ENCODE data around the gene RAB36.
"Not testable (repeated sequence)": the region's sequence is repeated elsewhere in the genome, so short reads cannot be mapped to it uniquely, and the experiment has no call there.

Gene RAB36

DNA sequence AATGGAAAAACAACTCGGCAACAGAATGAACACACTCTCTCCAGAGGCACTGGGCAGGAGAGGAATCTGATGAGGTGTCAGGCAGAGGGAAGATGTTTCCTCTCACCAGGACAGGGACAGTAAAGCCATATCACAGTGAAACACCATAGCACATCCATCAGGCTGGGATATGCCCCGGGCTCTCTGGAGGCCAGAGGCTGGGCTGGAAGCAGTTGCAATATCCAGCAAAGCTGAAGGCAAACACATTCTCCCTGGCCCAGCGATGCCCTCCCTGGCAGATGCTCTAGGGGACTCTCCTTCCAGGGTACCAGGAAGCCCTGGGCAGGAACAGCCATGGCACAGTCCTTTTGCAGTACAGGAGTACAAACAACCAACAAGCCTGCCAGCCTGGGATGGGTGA lies 14.6 kb upstream of the RAB36 start:
- TF ChIP-seq, protein P1, sequence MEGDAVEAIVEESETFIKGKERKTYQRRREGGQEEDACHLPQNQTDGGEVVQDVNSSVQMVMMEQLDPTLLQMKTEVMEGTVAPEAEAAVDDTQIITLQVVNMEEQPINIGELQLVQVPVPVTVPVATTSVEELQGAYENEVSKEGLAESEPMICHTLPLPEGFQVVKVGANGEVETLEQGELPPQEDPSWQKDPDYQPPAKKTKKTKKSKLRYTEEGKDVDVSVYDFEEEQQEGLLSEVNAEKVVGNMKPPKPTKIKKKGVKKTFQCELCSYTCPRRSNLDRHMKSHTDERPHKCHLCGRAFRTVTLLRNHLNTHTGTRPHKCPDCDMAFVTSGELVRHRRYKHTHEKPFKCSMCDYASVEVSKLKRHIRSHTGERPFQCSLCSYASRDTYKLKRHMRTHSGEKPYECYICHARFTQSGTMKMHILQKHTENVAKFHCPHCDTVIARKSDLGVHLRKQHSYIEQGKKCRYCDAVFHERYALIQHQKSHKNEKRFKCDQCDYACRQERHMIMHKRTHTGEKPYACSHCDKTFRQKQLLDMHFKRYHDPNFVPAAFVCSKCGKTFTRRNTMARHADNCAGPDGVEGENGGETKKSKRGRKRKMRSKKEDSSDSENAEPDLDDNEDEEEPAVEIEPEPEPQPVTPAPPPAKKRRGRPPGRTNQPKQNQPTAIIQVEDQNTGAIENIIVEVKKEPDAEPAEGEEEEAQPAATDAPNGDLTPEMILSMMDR (IDR thresholded peaks at IDR 0.05; ENCODE audit: low read depth, low read length): no peak
- TF ChIP-seq POLR2A (IDR thresholded peaks at IDR 0.05; ENCODE audit: extremely low read depth, insufficient read length) (no peak), MYC (IDR thresholded peaks at IDR 0.05; ENCODE audit: low read depth, low read length) (no peak)
- TF ChIP-seq, protein P2, sequence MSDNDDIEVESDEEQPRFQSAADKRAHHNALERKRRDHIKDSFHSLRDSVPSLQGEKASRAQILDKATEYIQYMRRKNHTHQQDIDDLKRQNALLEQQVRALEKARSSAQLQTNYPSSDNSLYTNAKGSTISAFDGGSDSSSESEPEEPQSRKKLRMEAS (IDR thresholded peaks at IDR 0.05; ENCODE audit: low read depth, low read length): no peak
- H3K4me3 ChIP-seq (ENCODE audit: low read depth, low read length): no peak overlapping the region

DNA sequence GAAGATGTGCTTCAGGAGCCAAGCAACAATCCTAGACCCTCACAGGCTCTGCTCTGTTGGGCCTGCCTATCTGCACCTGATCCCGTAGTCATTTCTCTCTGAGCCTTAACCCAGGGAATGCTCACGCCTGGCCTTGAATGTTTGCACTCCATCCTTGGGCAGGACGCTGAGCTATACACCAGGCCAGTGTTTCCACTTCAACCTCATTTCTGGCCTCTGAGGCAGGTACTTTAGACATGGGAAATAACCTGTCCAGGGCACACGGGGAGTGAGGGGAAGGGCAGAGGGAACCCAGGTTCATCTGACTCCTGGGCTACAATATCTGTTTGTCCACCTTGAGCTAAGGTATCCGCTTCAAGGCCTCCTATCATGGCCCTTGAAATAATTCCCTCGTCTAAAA lies 13.3 kb upstream of the RAB36 start:
- H3K4me3 ChIP-seq (ENCODE audit: low read depth, low read length): no peak overlapping the region
- TF ChIP-seq POLR2A (IDR thresholded peaks at IDR 0.05; ENCODE audit: extremely low read depth, insufficient read length): no peak
- TF ChIP-seq, protein P2 (IDR thresholded peaks at IDR 0.05; ENCODE audit: low read depth, low read length): no peak
- TF ChIP-seq, protein P1 (IDR thresholded peaks at IDR 0.05; ENCODE audit: low read depth, low read length): no peak
- no peak for TF ChIP-seq MYC (IDR thresholded peaks at IDR 0.05; ENCODE audit: low read depth, low read length)
- no peak for DNase-seq (ENCODE audit: low read depth)

More for the DNA sequence above, 14.6 kb upstream of the RAB36 start:
- no peak for DNase-seq (ENCODE audit: low read depth)

DNA sequence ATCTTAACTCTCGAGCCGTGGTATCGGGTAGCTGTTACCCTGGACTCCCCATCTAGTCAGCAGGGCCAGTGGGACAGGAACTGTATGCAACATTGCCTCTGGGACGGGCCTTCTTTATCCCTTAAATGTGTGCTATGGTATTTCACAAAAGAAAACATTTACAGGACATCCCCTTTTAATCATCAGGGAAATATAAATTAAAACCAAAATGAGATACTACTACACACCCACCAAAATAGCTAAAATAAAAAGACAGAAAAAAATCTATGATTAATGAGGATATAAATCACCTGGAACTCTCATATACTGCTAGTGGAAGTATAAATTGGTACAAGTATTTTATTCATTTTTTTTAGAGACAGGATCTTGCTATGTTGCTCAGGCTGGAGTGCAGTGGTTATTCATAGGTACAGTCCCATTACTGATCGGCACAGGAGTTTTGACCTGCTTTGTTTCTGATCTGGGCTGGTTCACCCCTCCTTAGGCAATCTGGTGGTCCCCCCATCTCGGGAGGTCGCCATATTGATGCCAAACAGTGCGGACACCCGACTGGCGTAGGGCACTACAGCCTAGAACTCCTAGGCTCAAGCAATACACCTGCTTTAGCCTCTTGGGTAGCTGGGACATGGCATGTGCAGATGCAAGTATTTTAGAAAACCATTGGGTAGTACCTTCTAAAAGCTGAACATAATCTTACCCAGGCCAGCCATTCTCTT lies 12.7 kb upstream of the RAB36 start:
- TF ChIP-seq, protein P1 (IDR thresholded peaks at IDR 0.05; ENCODE audit: low read depth, low read length): no peak
- no peak overlapping the region for H3K4me3 ChIP-seq (ENCODE audit: low read depth, low read length)
- no peak for DNase-seq (ENCODE audit: low read depth)

DNA sequence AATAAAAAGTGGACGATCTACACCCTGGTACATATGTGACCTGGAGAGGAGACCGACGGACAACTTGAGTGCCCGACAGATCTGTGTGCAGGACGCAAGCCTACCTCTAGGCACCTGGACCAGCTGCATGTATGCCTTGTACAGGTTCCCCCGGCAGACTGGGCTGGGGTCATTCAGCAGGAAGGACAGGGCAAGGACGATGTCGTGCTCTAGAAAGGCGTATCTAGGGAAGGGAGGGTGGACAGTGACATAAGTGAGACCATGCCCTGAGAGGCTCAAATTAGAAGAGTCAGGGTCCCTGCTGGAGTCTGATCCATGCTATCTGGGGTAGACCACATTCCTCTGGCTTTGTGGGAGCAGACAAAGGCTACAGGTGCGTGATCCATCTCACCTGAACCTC lies 11.4 kb upstream of the RAB36 start:
- no peak for DNase-seq (ENCODE audit: low read depth)
- no peak for TF ChIP-seq POLR2A (IDR thresholded peaks at IDR 0.05; ENCODE audit: extremely low read depth, insufficient read length)
- TF ChIP-seq MYC (IDR thresholded peaks at IDR 0.05; ENCODE audit: low read depth, low read length): no peak
- no peak overlapping the region for H3K4me3 ChIP-seq (ENCODE audit: low read depth, low read length)

DNA sequence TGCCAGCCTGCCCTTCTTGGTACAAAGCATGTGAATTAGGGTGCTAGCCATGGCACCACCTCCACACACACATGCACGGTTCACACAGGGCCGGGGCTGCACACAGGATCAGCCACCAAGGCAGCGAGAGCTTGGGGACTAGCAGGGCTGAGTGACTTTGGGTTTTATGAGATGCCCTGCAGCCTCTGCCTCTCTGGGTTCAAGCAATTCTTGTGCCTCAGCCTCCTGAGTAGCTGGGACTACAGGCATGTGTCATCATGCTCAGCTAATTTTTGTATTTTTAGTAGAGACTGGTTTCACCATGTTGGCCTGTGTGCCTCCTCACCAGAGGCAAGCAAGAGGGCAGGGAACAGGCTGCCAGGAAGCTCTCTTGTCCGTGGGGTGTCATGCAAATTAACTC lies 8.3 kb upstream of the RAB36 start:
- H3K4me3 ChIP-seq (ENCODE audit: low read depth, low read length); DNase-seq (ENCODE audit: low read depth): not testable (repeated sequence)

DNA sequence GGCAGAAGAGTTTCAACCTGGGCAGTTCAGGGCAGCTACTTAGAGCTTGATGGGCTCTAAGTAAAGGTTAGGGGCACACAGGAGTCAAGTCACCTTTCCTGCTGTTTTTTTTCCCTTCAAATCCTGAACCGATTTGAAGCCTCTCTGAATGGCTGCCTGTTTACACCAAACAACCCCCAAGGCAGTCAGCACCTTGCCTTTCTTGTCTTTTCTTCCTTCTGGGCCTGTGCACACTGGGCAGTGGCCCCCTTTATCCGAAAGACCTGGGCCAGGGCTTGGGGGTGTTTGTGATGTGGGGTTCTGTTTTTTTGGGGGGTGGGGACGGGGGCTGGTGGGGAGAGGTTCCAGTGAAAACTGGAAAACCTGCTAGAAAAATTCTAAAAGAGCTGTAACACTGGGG lies 7.8 kb upstream of the RAB36 start:
- no peak overlapping the region for H3K4me3 ChIP-seq (ENCODE audit: low read depth, low read length)
- DNase-seq (ENCODE audit: low read depth): no peak

More for the DNA sequence above, 7.8 kb upstream of the RAB36 start:
- TF ChIP-seq POLR2A (IDR thresholded peaks at IDR 0.05; ENCODE audit: extremely low read depth, insufficient read length): no peak
- TF ChIP-seq MYC (IDR thresholded peaks at IDR 0.05; ENCODE audit: low read depth, low read length): no peak
- TF ChIP-seq, protein P2 (IDR thresholded peaks at IDR 0.05; ENCODE audit: low read depth, low read length): no peak
- TF ChIP-seq, protein P1 (IDR thresholded peaks at IDR 0.05; ENCODE audit: low read depth, low read length): no peak
